Fibroblast of villous mesenchyme (primary cell): ENCODE results near the gene COLEC12. TPM values are rescaled to one million over a fixed set of nuclear protein-coding genes. Genes with fewer than 3 reads are reported as not detected.

ENCODE experiments used
- DNase-seq: peaks from one replicate; pipeline ENCODE4 v3.0.0-alpha.2; 2010; ENCODE audit warnings: low read depth
- H3K4me3 ChIP-seq: 2 replicates; pipeline ENCODE4 v1.5.1; 2011; ENCODE audit warnings: low read depth, mild to moderate bottlenecking, low read length
- CTCF ChIP-seq: IDR thresholded peaks from 2 replicates; pipeline ENCODE4 v1.5.1; 2012; ENCODE audit warnings: low read depth, mild to moderate bottlenecking, low read length; ENCODE audit not compliant: insufficient read depth
- total RNA-seq: library from RNA; depleted of rRNA; stranded (reverse); fragments of >200 nt; gene quantifications from 2 replicates; pipeline ENCODE4 v1.2.3, GENCODE V29; 2012

The COLEC12 gene
- total RNA-seq, 1 donor, result 3.9 TPM

DNA sequence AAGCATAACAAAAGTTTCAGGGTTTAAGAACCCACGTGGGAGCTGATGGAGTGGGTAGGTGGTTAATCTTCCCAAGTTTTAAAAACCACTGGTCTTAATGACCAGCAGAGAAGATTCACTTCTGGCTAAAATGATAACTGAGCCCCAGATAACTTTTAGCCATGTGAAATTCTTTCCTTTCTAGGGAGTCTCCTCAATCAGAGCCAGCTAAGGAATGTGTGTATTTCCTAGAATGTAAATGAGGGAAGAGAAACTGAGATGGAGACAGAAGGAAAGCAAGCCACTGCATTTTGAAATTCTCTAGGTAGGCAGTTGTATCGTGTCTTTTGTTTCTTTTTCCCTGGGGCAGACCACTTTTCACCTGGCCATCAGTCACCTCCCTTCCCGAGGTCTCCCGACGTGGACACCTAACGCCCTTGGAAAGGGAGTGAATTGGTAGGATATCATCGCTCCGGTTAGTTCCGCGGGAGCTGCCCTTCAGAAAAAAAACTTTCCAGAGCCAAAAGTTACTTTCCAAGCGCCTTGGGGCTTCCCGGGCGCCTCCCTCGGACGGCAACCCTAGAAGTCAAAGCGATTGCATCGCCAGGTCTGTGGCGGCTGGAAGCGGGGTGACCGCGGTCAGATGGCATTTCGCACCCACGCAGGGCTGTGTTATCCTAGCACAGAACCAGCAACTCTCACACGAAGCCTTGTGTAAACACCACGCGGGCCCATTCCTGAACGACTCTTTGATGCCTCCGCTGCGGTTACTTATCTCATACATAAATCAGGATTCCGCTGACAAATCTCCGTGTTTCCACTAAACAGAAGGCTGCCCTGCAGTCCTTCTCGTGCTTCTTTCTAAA, 1.3 kb downstream of the COLEC12 start:
- peak; percentile 92 for DNase-seq
- peak overlapping the region; percentile 54 for H3K4me3 ChIP-seq
- no peak for TF ChIP-seq CTCF

DNA sequence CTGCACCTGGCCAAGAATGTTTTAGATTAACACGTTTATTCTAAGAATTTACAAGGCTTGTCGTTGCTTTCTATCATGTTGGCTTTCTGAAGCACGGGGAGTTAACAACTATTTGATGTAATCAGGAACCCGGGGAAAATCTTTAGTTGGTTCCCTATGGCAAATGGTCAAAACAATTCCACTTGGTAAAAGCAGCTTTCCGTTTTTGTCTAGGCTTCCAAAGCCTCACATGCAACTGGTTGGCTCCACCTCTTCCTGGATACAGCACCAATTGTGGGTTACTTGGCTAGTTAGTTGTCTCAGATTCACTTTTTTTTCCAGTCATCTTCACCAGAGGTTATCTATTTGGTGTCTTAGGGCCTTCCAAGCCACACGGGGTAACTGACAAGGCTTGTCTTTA, 2.8 kb downstream of the COLEC12 start:
- H3K4me3 ChIP-seq, result no peak overlapping the region
- no peak for TF ChIP-seq CTCF
- no peak for DNase-seq

- no peak for TF ChIP-seq CTCF
- no peak overlapping the region for H3K4me3 ChIP-seq
- no peak for DNase-seq
Observed at GRCh38 chr18:495452-495851, 5.0 kb downstream of the COLEC12 start.

DNA sequence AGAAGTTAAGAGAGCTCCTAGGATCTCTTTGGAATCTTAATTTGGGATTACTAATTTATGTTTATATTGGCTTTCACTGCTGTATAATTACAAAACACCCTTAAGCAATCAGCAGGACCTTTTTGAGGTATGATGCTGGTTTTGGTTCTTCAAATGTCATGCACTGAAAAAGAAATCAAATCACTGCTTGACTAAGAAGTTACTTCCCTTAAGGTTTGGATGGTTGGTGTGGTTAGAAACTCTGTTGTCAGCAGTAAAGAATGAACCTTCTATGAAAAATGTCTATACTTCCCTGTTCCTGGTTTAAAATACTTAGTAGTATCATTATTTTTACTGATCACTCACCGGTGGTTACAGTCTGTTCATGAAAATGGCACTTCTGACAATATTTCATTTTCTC, 5.5 kb downstream of the COLEC12 start:
- peak; percentile 47 for DNase-seq
- H3K4me3 ChIP-seq, result no peak overlapping the region
- TF ChIP-seq CTCF, result no peak

DNA sequence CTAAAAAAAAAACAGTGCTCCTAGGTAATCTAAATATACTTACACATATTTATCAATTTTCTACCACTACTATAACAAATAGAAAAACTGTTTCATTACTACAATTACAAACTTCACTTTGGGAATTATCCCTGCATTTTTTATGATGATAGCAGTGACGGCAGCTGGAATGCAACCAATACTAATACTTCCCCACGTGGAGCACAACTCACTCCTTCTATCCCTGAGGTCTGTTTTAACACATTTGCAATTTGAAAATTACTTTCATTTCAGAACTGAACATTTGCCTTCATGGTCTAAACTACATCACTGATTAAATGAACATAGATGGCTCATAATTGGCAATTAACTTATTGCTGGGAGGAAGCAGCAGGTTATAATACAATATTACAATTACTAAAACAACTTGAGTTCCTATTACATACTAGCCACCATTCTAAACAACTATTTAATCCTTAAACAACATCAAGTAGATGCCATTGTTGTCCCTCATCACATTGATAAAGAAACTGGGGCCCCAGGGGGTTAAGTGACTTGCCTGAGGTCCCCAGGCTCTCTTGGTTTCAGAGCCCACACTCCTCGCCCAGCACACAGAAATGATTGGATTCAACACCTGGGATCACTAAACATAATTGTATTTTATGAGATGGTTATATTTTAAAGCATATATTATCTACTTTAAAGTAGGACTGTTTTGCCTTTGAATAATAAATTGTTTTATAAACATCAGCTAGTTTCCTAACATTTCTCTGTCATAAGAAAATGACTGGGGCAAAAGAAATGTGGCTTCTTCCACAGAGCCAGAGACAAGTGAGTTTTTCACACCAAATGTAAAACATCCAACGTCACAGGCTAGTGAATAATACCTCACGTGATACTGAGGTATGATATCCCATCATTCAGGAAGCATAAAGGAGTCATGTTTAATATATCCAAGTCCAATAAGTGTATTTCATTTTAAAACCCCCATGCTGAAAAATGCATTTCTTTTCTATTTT, 6.2 kb downstream of the COLEC12 start:
- peak; percentile 78 for DNase-seq
- TF ChIP-seq CTCF, result no peak

DNA sequence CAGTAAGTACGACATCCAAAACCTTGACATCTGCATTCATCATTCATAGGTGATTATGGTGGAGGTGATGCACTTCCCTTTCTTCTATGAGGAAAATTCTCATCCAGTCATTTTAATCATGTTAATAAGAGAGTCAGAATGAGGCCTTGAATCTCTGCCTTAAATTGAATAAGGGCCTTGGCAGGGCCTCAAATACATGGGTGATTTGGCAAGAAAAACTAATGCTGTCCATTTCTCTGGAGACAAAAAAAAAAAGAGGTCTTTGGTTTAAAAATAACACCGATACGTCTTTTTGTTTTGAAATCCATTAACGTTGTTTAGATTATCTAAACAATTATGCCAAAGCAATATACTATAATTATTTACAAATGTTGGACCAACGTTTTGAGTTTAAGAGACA, 8.1 kb downstream of the COLEC12 start:
- no peak for DNase-seq
- no peak for TF ChIP-seq CTCF
- no peak overlapping the region for H3K4me3 ChIP-seq

More for the DNA sequence above, 6.2 kb downstream of the COLEC12 start:
- H3K4me3 ChIP-seq, result no peak overlapping the region
